Measurements from ENCODE around the gene NLRP5.
A peak's percentile ranks its signal among the peaks of the same experiment; 100 is the strongest.

The NLRP5 gene

GRCh38 chr19:56105090-56105701 is 118.6 kb downstream of the NLRP5 start:
- TF ChIP-seq CTCF (IDR thresholded peaks at IDR 0.05), result peak; percentile 63

- TF ChIP-seq CTCF (IDR thresholded peaks at IDR 0.05), result no peak
These were observed 119.8 kb downstream of the NLRP5 start for GRCh38 chr19:56106397-56106849.

GRCh38 chr19:56106993-56107392 is 120.4 kb downstream of the NLRP5 start:
- TF ChIP-seq CTCF (IDR thresholded peaks at IDR 0.05), result no peak

GRCh38 chr19:56107626-56108351 is 121.2 kb downstream of the NLRP5 start:
- no peak for TF ChIP-seq CTCF (IDR thresholded peaks at IDR 0.05)

GRCh38 chr19:56108447-56109195 is 122.0 kb downstream of the NLRP5 start:
- TF ChIP-seq CTCF (IDR thresholded peaks at IDR 0.05), result no peak

- TF ChIP-seq CTCF (IDR thresholded peaks at IDR 0.05), result no peak
These were observed 122.7 kb downstream of the NLRP5 start for GRCh38 chr19:56109226-56109625.

GRCh38 chr19:56110515-56111448 is 124.2 kb downstream of the NLRP5 start:
- no peak for TF ChIP-seq CTCF (IDR thresholded peaks at IDR 0.05)
